Left ventricle myocardium inferior (tissue), 1 donor: Measurements from ENCODE around the gene GRAP2. TPM values are rescaled to one million over a fixed set of nuclear protein-coding genes. Genes with fewer than 3 reads are reported as not detected.
A peak's percentile ranks its signal among the peaks of the same experiment; 100 is the strongest.
"Not testable (repeated sequence)": the region's sequence is repeated elsewhere in the genome, so short reads cannot be mapped to it uniquely, and the experiment has no call there.

Experiments
- DNase-seq: peaks from one replicate; pipeline ENCODE4 v3.0.0-alpha.2; 2020
- H3K27ac ChIP-seq: fragments of 200-600 bp; replicated peaks from 2 replicates; pipeline ENCODE4 v1.8.0; 2021
- H3K27me3 ChIP-seq: fragments of 200-600 bp; 2 replicates; pipeline ENCODE4 v1.8.0; 2021; ENCODE audit warnings: low read depth
- H3K36me3 ChIP-seq: fragments of 200-600 bp; 2 replicates; pipeline ENCODE4 v1.8.0; 2021
- H3K4me1 ChIP-seq: fragments of 200-600 bp; 2 replicates; pipeline ENCODE4 v1.8.0; 2021
- H3K4me3 ChIP-seq: fragments of 200-600 bp; 2 replicates; pipeline ENCODE4 v1.8.0; 2021; ENCODE audit warnings: mild to moderate bottlenecking, moderate library complexity
- H3K9me3 ChIP-seq: fragments of 200-600 bp; replicated peaks from 2 replicates; pipeline ENCODE4 v1.8.0; 2021
- CTCF ChIP-seq: fragments of 200-600 bp; IDR thresholded peaks from 2 replicates; pipeline ENCODE4 v1.8.0; 2021; ENCODE audit warnings: antibody characterized with exemption, mild to moderate bottlenecking, borderline replicate concordance
- intact Hi-C: fragments of 100-400 bp; cut with micrococcal nuclease; formaldehyde crosslinking; loops from one replicate; pipeline ENCODE4 v1.11.0; 2022
- total RNA-seq: library from RNA; stranded (reverse); fragmentation: NEBNext Ultra II Directional; extraction: Animal tissue kit (Norgen Biotek cat#: 25700); gene quantifications from one replicate; pipeline ENCODE4 v1.2.1, GENCODE V29; 2021
- donor health status: DM: no; HTN: yes; CAD: no; lungs with severe emphysema.

GRAP2 gene
- total RNA-seq, 1 donor from 2014 or later: 1.6 TPM

- Histone ChIP-seq H3K9me3 (no peaks in the 10 kb centered on the region), H3K4me3 (no peak overlapping the region), H3K27me3 (peaks cover 47% of the 10 kb centered on the region), H3K4me1 (peaks cover 54% of the 10 kb centered on the region), H3K27ac (peak overlapping the region; percentile 86), H3K36me3 (no peaks in the 10 kb centered on the region)
- intact Hi-C loops: no loop called here
- TF ChIP-seq CTCF: no peak
- no peak for DNase-seq
Observed at GRCh38 chr22:39992088-39992826, 91.4 kb downstream of the GRAP2 start.

GRCh38 chr22:39992894-39993293, 92.0 kb downstream of the GRAP2 start:
- H3K4me3 ChIP-seq, intact Hi-C loops, DNase-seq, H3K9me3 ChIP-seq, H3K36me3 ChIP-seq: not testable (repeated sequence)
- peak overlapping the region; percentile 86 for H3K27ac ChIP-seq
- peaks cover 59% of the 10 kb centered on the region for H3K4me1 ChIP-seq
- H3K27me3 ChIP-seq: peaks cover 47% of the 10 kb centered on the region

GRCh38 chr22:39994041-39994565, 93.2 kb downstream of the GRAP2 start:
- intact Hi-C loops: no loop called here
- no peaks in the 10 kb centered on the region for H3K9me3 ChIP-seq
- no peaks in the 10 kb centered on the region for H3K36me3 ChIP-seq
- H3K27me3 ChIP-seq: peaks cover 47% of the 10 kb centered on the region
- TF ChIP-seq CTCF: no peak
- no peak overlapping the region for H3K27ac ChIP-seq
- no peak overlapping the region for H3K4me3 ChIP-seq
- H3K4me1 ChIP-seq: peaks cover 62% of the 10 kb centered on the region
- no peak for DNase-seq

- H3K27ac ChIP-seq: peak within 1 kb of the TSS; percentile 58
- peaks cover 59% of the 10 kb centered on the region for H3K4me1 ChIP-seq
- no peaks in the 10 kb centered on the region for H3K9me3 ChIP-seq
- no peak for TF ChIP-seq CTCF
- intact Hi-C loops: no loop called here
- peaks cover 47% of the 10 kb centered on the region for H3K27me3 ChIP-seq
- DNase-seq: no peak
- no peaks in the 10 kb centered on the region for H3K36me3 ChIP-seq
- peak within 1 kb of the TSS; percentile 51 for H3K4me3 ChIP-seq
Observed at GRCh38 chr22:39994566-39995392, 93.9 kb downstream of the GRAP2 start, which contains the start of gene FAM83F. Gene FAM83F, plus strand, starts transcription at chr22:39994954. Its CDS starts 89 bp downstream, at chr22:39995043.

- Histone ChIP-seq H3K27me3 (peaks cover 47% of the 10 kb centered on the region), H3K4me1 (peaks cover 52% of the 10 kb centered on the region), H3K36me3 (no peaks in the 10 kb centered on the region), H3K27ac (peak overlapping the region; percentile 58), H3K9me3 (no peaks in the 10 kb centered on the region), H3K4me3 (peak overlapping the region; percentile 51)
- DNase-seq: no peak
- intact Hi-C loops: no loop called here
- no peak for TF ChIP-seq CTCF
Observed at GRCh38 chr22:39995393-39996252, 94.7 kb downstream of the GRAP2 start.
